DOHH2 (cell line): Measurements from ENCODE around the gene TPPP2.

Experiments used
- H3F3A ChIP-seq: fragments of 200-600 bp; sonication (generic), shearing (Covaris generic); 2 replicates; pipeline ENCODE4 v1.6.0; 2016; ENCODE audit warnings: antibody characterized with exemption, mild to moderate bottlenecking; ENCODE audit not compliant: control insufficient read depth, insufficient read depth
- H3K27ac ChIP-seq: fragments of 200-600 bp; sonication (generic); 2 replicates; pipeline ENCODE4 v1.5.1; 2014; ENCODE audit warnings: low read depth, mild to moderate bottlenecking, low read length, moderate library complexity
- H3K27me3 ChIP-seq: fragments of 200-600 bp; sonication (generic); 2 replicates; pipeline ENCODE4 v1.6.1; 2014; ENCODE audit warnings: mild to moderate bottlenecking, low read length, mixed read lengths; ENCODE audit not compliant: control insufficient read depth
- H3K36me3 ChIP-seq: fragments of 200-600 bp; sonication (generic); 2 replicates; pipeline ENCODE4 v1.6.1; 2014; ENCODE audit warnings: mild to moderate bottlenecking, low read length, moderate library complexity, mixed read lengths; ENCODE audit not compliant: control insufficient read depth
- H3K4me1 ChIP-seq: fragments of 200-600 bp; sonication (generic); 2 replicates; pipeline ENCODE4 v1.6.1; 2014; ENCODE audit warnings: mild to moderate bottlenecking, low read length, mixed read lengths; ENCODE audit not compliant: control insufficient read depth
- H3K4me2 ChIP-seq: fragments of 200-600 bp; sonication (generic); 2 replicates; pipeline ENCODE4 v1.6.0; 2014; ENCODE audit warnings: mild to moderate bottlenecking, low read length, moderate library complexity
- H3K4me3 ChIP-seq: fragments of 200-600 bp; sonication (generic); 2 replicates; pipeline ENCODE4 v1.5.1; 2014; ENCODE audit warnings: mild to moderate bottlenecking, low read length, mixed read lengths
- H3K79me2 ChIP-seq: fragments of 200-600 bp; sonication (generic); 2 replicates; pipeline ENCODE4 v1.6.1; 2014; ENCODE audit warnings: mild to moderate bottlenecking, low read length, mixed read lengths; ENCODE audit not compliant: control insufficient read depth
- H3K9me2 ChIP-seq: fragments of 200-600 bp; sonication (generic); replicated peaks from 2 replicates; pipeline ENCODE4 v1.6.1; 2014; ENCODE audit warnings: mild to moderate bottlenecking, low read length, mixed read lengths; ENCODE audit not compliant: control insufficient read depth
- H3K9me3 ChIP-seq: fragments of 200-600 bp; sonication (generic); 2 replicates; pipeline ENCODE4 v1.6.1; 2014; ENCODE audit warnings: antibody characterized with exemption, low read length, mixed read lengths; ENCODE audit not compliant: control insufficient read depth, insufficient read depth
- H4K20me1 ChIP-seq: fragments of 200-600 bp; sonication (generic); 2 replicates; pipeline ENCODE4 v1.6.0; 2014; ENCODE audit warnings: low read depth, mild to moderate bottlenecking, antibody characterized with exemption, low read length, moderate library complexity; ENCODE audit not compliant: control insufficient read depth, insufficient read depth
- CTCF ChIP-seq: fragments of 200-600 bp; sonication (generic); IDR thresholded peaks from one replicate; pipeline ENCODE4 v1.5.1; 2014; ENCODE audit warnings: antibody characterized with exemption, mild to moderate bottlenecking, low read depth, low read length; ENCODE audit not compliant: poor library complexity, severe bottlenecking
- EZH2phosphoT487 ChIP-seq: fragments of 200-600 bp; sonication (generic); IDR thresholded peaks from 2 replicates; pipeline ENCODE4 v1.6.1; 2017; ENCODE audit warnings: borderline replicate concordance, mild to moderate bottlenecking, antibody characterized with exemption, low read length, moderate library complexity, mixed read lengths

The TPPP2 gene

GRCh38 chr14:21018781-21019180, 11.2 kb upstream of the TPPP2 start:
- Histone ChIP-seq H3K9me3 (no peaks in the 10 kb centered on the region), H3K9me2 (no peaks in the 10 kb centered on the region), H3K27me3 (peaks cover 31% of the 10 kb centered on the region), H3K79me2 (no peaks in the 10 kb centered on the region), H4K20me1 (no peaks in the 10 kb centered on the region), H3F3A (no peaks in the 10 kb centered on the region), H3K4me3 (no peak overlapping the region), H3K4me2 (no peak overlapping the region), H3K27ac (no peak overlapping the region), H3K36me3 (no peaks in the 10 kb centered on the region), H3K4me1 (no peaks in the 10 kb centered on the region)
- no peak for TF ChIP-seq EZH2phosphoT487
- no peak for TF ChIP-seq CTCF

GRCh38 chr14:21019366-21019765, 10.7 kb upstream of the TPPP2 start:
- H3K9me3 ChIP-seq = no peaks in the 10 kb centered on the region
- H3K36me3 ChIP-seq = no peaks in the 10 kb centered on the region
- no peaks in the 10 kb centered on the region for H3F3A ChIP-seq
- peaks cover 35% of the 10 kb centered on the region for H3K27me3 ChIP-seq
- no peaks in the 10 kb centered on the region for H3K9me2 ChIP-seq
- H3K4me3 ChIP-seq = no peak overlapping the region
- no peaks in the 10 kb centered on the region for H3K79me2 ChIP-seq
- TF ChIP-seq CTCF (no peak), EZH2phosphoT487 (no peak)
- no peak overlapping the region for H3K4me2 ChIP-seq
- no peak overlapping the region for H3K27ac ChIP-seq
- no peaks in the 10 kb centered on the region for H3K4me1 ChIP-seq
- no peaks in the 10 kb centered on the region for H4K20me1 ChIP-seq

GRCh38 chr14:21020977-21021545, 9.0 kb upstream of the TPPP2 start:
- peaks cover 44% of the 10 kb centered on the region for H3K27me3 ChIP-seq

More at GRCh38 chr14:21020977-21021545, 9.0 kb upstream of the TPPP2 start:
- no peaks in the 10 kb centered on the region for H3K4me1 ChIP-seq
- H3K36me3 ChIP-seq = no peaks in the 10 kb centered on the region
- H3K4me2 ChIP-seq = no peak overlapping the region
- no peak overlapping the region for H3K27ac ChIP-seq
- H3K9me3 ChIP-seq = no peaks in the 10 kb centered on the region
- TF ChIP-seq EZH2phosphoT487 (no peak), CTCF (no peak)
- no peaks in the 10 kb centered on the region for H4K20me1 ChIP-seq
- H3F3A ChIP-seq = no peaks in the 10 kb centered on the region
- H3K79me2 ChIP-seq = no peaks in the 10 kb centered on the region
- H3K4me3 ChIP-seq = no peak overlapping the region
- no peaks in the 10 kb centered on the region for H3K9me2 ChIP-seq
